ENCODE data around the gene DTL.

The DTL gene

DNA sequence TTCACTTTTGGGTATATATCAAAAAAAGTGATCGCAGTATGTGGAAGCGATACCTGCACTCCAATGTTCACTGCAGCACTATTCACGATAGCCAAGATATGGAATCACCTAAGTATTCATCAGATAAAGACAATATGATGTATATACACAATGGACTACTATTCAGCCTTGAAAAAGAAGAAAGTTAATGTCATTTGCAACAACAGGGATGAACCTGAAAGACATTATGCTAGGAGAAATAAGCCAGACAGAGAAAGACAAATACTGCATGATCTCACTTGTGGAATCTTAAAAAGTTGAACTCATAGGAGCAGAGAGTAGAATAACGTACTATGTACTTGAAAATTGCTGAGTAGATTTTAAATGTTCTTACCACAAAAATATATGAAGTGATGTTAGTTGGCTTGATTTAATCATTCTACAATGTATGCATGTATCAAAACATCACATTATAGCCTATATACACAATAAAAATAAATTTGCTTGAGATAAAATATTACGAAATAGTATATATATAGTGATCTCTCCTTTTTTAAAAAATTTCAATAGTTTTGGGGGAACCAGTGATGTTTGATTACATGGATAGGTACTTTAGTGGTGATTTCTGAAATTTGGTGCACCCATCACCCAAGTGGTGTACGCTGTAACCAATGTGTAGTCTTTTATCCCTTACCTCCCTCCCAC, 56.0 kb downstream of the DTL start:
- no peak for DNase-seq

DNA sequence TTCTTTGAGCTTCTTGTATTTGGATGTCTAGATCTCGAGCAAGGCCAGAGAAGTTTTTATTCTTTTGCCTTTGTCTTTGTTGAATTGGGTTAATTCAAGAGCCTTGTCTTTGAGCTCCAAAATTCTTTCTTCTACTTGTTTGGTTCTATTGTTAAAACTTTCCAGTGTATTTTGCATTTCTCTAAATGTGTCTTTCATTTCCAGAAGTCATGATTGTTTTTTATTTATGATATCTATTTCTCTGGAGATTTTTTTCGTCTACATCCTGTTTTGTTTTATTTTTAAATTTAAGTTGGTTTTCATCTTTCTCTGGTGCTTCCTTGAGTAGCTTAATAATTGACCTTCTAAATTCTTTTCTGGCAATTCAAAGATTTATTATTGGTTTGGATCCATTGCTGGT, 61.8 kb downstream of the DTL start:
- DNase-seq: no peak

DNA sequence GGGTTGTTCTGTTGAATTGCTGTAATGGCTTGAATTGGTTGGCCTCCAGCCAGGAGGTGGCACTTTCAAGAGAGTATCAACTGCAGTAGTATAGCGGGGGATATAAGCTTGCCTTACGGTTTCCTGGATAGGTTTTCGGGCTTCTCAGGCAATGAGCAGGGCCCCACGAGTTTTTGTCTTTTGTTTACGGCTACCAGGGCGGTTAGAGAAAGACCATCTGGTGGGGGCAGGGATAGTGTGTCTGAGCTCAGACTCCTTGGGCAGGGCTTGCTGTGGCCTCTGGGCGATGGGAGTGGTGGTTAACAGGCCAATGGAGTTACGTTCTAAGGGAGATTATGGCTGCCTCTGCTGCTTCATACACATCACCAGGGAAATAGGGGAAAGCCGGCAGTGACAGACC, 62.8 kb downstream of the DTL start:
- DNase-seq: no peak

DNA sequence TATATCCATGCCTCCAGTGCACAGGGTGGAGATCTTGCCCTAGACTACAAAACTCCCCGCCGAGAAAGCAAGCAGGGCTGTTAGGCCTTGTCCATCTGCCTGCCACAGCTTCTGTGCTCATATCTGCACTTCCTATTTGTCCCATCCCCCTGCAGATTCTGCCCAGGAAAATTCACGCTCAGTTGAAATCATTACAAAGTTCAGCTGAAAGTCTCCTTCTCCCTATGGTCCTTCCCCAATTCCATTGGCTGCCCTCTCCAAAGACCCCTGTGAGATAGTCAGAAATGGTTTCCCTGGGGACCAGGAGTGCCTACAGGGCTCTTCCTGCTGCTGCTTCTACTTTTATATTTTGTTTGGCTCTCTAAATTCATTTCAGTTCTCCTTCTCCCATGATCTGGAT, 63.2 kb downstream of the DTL start:
- DNase-seq: no peak

DNA sequence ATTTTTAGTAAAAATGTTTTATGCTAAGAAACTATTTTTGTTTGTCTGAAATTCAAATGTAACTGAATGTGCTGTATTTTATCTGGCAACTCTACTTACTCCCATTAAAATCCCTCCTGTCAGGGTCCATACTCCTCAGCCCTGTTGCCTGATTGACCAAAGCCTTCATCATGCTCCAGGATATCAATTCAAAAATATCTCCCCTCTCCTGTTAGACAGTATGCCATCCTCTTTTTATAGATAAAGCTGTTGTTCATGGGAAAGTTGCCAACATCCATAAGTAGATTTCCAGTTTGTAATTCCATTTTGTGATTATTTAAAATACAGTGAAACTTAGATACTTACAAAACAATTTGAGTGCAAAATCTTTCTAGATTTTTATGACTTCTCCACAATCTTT, 65.7 kb downstream of the DTL start:
- DNase-seq: no peak

DNA sequence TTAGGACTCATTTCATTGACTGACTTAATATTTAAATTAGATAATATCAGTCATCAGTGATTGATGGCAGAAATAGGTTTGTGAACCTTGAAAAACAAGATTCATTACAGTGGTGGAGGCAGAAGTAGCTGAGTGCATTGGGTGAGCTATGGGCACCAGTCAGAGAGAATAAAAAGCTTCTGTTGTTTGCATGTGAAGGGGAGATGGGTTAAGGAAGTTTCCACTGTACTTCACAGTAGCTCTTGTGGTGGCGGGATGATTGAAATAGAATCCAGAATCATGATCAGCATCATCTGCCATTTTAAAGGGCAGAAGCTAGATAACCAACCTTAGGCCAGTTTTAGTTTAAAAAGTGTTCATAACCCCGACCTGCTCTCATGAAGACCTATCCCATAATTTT, 66.2 kb downstream of the DTL start:
- DNase-seq: no peak

DNA sequence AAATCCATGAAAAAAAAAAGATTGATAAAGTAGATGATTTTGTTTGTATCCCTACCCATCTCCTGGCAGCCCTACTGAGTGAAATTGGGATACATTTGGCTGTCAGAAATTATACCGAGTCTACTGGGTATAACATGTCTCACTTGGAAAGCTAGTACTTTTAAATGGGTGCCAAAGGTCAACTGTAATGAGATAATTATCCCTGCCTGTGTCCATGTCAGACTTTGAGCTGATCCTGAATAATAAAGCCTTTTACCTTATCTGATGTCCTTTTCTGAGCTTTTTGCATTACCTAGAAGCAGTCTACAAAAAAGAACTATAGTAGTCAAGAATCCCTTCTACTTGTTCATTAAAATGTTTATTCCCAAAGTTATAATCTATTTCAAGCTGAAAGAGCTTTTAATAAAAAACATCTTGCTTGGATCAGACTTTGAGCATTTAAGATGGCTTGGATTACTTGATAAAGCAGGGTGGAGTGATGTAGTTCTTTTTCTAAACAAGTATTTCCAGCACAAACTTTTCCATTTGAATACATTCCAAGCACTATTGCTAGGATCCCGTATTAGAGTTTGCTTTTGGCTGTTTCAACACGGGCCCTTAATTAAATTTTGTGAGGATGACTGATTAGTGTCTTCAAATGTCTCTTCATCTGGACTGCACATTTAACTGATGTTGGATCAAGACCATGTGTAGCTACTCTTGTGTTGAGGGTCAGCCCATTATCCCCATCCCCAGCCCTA, 69.2 kb downstream of the DTL start:
- no peak for DNase-seq

DNA sequence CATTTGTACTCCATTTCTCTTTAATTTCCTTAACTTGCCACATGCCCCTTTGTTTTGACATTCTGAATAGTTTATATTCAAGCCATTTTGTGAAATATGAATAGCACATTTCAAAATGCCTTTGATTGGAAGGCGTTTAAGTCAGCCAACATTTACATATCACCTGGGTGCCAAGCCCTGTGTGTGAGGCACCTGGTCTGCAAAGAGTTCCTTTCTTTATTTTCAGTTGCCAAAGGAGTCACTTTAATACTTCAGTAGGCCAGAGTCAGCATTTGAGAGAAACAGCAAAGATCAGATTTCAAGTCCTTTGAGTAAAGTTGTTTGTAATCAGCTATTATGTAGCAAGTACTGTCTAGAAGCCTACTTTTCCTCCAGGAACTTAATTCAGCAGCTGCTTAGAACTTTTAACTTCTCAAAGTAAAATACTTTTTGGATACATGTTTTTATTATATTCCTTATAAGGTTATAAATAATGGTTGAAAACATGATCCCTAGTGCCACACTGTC, 70.8 kb downstream of the DTL start:
- no peak for DNase-seq

DNA sequence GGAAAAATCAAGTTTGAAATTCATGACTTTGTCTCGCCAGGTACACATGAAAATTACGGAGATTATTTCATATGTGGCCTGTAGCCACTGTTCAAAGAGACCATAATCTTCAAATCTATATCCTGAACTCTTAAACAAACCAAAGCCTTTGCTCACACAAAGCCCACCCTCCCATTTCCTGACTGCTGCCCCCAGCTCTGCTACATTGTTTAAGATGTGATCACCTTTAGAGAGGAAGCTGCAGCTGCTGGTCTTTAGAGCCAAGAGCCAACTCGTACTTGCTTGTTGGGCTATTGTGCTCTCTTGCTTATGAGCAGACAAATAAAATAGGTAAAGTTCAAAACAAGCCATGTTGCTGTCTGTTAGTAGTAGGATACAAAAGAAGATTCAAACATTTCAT, 71.9 kb downstream of the DTL start:
- no peak for DNase-seq

DNA sequence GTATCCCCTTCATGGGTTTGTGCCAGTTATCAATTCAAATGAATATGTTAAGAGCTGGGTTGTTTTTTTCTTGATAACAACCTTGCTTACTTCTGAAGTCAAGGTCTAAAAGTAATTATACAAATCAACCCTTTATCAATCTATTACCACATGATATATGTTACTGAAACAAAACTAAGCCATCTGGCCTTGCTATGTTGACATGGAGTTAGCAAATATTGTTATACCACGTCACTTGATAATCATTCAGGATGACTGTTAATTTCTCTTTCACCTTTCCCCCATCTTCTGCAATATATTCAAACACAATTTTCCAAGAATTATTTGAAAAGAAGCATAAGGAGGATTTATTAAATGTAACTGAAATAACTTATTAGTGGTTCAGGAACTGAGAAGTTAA, 72.6 kb downstream of the DTL start:
- DNase-seq: no peak

DNA sequence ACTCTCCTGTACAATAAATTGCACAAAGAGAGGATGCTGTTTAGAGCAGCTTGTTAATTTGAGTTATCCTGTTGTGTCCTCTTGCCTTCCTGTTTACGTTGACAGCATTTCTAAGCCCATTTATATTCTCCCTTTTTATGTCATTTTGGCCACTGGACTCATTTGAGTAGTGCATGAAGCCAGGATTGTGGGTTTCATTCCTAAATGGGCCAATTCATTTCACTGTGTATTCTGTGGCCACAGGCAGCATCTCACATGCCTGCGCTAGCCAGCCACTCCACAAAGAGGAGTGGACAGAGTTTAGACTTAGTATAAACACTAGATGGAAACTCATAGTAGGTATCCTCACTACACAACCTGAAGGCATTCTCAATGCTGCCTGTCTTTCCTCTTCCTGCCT, 73.4 kb downstream of the DTL start:
- no peak for DNase-seq

DNA sequence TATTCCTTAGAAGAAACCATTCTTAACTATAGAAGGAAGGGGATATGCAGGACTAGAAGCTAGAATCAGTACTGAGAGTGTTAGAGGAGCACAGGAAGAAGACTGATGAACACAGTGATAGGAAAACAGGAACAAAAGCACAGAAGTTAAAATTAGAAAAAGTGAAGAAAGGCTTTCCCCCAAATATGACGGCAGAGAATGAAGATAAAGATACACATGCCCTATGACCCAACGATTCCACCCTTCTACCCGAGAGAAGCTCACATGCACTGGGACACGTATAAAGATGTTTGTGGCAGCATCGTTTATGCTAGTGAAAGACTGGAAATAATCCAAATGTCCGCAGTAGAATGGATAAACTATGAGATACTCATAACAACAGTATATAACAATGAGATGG, 74.2 kb downstream of the DTL start:
- DNase-seq: peak; percentile 74

DNA sequence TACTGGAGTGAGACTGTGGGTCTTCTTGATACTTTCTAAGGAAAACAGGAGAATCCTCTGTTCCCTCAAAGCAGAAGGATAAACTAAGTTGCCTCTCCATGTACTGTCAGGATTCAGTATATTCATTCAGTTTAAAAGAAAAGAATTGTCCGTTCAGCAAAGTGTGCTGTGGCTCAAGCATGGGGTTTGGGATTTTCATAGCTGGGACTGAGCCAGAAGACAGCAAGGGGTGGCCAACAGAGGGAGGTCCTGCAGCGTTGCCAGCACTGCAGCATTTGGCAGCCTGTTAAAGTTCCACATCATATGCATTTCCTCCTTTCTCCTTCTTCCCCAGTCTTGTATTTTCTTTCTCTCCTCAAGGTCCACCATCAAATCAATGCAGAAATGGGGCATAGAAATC, 75.1 kb downstream of the DTL start:
- peak; percentile 38 for DNase-seq

DNA sequence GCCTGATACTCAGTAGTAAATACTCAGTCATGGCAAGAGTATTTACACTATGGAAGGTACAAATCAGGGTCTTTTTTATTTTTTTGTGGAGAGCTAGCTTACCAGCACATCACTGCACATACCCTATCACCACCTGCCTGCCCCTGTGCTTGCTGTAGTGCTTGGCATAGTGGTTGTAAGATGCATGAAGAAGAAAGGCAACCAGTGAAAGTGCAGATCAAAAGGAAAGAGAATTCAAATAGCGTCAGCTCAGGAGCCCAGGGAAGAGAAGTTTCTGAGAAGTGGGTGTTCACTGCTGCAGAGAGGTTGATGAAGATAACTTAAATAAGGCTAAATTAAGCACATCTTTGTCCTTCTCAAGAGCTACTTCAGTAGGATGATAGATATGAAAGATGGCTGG, 76.0 kb downstream of the DTL start:
- DNase-seq: no peak

DNA sequence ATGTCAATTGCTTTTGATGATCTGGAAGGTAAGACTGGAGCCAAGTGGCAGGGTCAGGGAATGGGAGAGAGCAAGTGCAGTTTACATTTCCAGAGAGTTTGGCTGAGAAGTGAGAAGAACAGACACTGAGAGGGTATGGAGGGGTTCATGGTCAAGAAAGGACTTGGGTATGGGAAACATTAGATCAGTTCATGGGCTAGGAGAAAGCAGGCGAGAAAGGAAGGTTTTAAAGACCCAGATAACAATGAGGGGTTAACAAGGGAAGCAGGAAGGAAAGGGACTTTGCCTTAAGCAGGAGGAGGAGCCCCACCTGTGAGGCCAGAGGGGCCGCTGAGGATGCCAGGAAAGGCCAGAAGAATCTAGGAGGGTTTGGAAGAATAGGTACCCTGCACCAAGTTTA, 78.2 kb downstream of the DTL start:
- no peak for DNase-seq

DNA sequence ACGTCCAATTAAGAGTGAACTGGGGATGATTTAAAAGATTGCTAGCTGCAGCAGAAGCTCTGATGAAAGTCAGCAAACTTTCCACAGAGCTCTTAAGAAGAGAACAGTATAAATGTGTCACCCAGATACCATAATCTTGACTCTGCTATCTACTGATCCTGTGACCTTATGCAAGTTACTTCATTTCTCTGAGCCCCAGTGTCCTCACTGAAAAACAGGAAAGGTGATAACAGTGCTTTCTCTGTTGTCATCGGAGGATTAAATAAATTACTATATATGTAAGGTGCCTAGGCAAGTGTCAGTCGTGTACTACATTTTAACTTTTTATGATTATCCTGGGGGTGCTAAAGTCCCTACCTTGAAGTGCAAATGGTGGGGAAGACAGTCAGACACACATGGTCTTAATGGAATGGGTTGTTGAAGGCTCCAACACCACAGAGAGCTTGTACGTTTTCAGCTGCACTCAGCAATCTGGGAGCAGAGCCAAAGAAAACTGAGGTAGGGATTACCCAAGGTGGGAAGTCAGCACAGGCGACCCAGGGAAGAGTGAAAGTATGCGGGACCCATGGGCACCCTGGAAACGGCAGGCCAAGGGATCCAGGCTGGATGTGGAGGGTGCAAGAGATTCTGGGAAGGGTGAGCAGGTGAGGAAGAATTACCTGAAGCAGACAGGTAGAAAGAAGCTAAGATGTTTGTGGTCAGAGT, 82.8 kb downstream of the DTL start:
- DNase-seq: peak; percentile 41

DNA sequence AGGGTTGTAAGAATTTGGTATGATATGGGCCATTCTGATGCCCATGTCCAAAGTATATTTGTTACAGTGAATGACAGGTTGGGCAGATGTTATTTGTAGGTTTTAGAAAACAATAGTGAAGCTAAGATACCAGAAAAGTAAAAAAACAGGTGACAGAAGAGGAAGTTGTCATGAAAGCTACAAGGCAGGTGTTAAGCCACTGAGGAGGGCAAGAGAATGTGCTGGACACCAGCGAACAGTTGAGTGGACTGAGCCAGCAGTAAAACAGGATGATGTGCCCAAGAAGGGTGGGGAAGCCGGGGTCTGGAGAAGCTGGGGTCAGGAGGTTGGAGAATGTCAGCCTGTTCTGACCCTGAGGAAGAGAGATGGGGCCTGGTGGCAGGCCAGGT, 83.3 kb downstream of the DTL start:
- no peak for DNase-seq

DNA sequence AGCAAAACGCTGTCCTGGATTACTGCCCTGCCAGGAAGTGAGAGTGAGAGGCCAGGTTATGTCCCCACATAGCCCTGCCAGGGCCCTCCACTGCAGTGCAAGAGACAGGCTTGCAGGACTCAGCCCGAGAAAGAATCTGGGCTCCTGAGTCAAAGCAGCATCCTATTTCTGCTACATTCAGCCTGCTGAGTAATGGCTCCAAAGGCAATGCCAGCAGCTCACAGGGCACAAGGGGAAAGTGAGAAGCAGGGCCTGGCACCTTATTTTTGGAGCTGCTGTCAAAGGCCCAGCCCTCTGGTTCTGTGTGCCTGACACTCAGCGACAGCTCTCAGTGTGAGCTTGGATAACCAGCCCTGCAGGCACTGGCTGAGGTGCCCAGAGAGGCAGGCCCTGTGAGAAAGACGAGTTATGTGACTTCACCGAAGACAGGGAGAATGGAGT, 83.9 kb downstream of the DTL start:
- DNase-seq: no peak

DNA sequence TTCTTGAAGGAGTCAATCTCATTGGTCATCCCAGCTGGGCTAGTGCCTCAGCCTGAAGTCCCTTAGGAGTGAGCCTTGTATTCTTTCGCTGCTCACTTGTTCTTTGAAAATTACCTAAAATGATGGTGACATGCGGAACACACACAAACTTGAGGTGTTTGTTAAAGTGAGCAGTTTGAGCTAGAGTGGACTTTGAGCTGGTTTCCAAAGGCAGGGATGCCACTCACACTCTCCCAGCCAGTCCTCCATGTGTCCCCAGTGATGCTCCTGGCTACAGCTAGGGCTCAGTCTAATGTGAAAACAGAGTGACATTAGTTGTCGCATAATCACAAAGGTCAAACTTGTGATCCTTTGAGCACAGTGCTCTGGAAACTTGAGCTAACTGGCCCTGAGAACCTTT, 84.3 kb downstream of the DTL start:
- no peak for DNase-seq

DNA sequence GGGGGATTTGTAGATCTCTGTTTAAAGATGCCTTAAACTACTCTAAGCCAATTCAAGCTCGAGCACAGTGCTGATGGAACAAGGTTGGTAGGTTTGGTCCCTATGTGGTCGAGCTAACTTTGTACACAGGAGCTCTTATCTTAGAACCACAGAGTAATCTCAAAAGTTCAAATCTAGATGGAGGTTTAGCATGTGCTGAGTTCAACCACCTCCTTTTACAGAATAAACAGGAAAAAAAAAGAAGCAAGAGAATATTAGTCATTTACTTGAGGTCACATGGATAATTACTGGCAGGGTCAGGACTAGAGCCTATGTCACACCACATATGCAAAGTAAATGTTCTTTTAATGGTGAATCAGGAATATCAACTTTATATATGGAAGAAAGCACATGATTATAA, 86.2 kb downstream of the DTL start:
- peak; percentile 77 for DNase-seq

DNA sequence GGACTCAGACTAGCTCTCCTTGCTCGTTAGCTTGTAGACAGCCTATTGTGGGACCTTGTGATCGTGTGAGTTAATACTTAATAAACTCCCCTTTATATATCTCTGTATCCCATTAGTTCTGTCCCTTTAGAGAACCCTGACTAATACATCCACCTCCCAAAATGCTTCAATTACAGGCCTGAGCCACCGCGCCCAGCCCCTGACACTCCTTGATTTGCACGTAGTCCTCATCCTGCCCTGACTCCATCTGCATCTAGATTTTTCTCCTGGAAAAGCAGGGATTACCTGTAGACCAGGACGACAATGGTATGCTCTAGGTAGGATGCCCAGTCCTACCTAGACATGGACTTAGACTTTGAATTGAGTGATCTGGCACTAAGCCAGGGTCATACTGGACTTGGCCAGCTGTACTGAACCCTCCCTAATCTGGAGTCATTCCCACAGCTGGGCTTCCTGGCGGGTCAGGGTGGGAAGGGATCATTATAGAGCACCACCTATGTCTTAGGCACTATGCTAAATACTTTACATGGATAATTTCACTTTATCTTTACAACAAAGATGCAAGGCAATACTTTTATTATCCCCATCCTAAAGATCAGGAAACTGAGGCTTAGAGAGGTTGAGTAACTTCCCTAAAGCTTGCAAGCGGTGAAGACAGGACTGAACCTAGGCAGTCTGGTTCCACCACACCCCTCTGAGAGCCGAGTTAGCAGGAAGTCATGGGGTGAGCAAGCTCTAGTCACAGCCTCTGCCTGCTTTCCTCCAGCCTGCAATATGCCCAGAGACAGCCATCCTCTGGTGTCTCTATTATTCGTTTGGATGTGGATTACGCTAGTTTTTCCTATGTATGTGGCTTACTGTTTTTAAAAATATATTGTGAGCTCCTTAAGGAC, 89.4 kb downstream of the DTL start:
- peak; percentile 77 for DNase-seq

DNA sequence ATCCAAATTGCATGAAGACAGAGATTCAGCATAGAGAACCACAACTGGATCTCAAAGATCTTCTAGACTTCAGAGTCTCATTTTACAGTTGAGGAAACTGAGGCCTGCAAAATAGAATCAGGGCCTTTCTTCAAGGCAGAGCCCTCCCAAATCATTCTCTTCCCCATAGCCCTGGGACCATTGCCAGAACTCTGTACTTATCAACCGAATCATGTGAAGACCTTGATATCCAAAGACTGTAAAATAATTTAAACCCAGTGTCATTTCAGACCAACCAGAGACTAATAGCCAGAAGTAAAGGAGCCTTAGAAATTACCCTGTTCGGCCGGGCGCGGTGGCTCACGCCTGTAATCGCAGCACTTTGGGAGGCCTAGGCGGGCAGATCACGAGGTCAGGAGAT, 90.1 kb downstream of the DTL start:
- DNase-seq: peak; percentile 28

DNA sequence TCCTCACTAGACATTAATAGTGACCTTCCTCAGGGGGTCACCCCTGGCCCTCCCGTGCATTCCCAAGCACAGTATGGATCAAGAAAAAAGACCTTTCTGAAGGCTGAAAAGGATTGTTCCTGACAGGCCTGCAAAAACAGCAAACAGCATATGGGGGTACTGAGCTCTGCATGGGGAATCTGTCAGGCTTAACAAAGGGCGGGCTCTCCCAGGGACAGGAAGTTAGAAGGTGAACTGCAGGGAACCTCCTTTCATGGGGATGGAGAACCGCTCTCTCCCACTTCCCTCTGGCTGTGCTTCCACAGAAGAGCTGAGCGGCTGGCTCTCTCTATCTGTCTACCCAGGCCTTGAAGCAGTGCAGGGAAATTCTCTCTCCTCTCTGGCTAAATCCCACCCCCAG, 91.7 kb downstream of the DTL start:
- DNase-seq: no peak
